ENCODE data around the gene ROBO1.

The ROBO1 gene

GRCh38 chr3:78977073-78977472 is 790.7 kb downstream of the ROBO1 start:
- DNase-seq = no peak
- Mint-ChIP-seq H3K9me3 (peaks cover 4% of the 10 kb centered on the region), H3K4me1 (no peaks in the 10 kb centered on the region), H3K27me3 (no peaks in the 10 kb centered on the region), H3K27ac (no peak overlapping the region), H3K36me3 (ENCODE audit: low read depth) (no peaks in the 10 kb centered on the region), H3K4me3 (no peak overlapping the region)
- no peak for ATAC-seq

- H3K9me3 Mint-ChIP-seq = peaks cover 4% of the 10 kb centered on the region
- no peaks in the 10 kb centered on the region for H3K27me3 Mint-ChIP-seq
- no peak overlapping the region for H3K27ac Mint-ChIP-seq
- ATAC-seq (no peak), DNase-seq (no peak)
- H3K4me1 Mint-ChIP-seq = no peaks in the 10 kb centered on the region
- no peaks in the 10 kb centered on the region for H3K36me3 Mint-ChIP-seq (ENCODE audit: low read depth)
- no peak overlapping the region for H3K4me3 Mint-ChIP-seq
Measured at GRCh38 chr3:78976200-78976599, 791.6 kb downstream of the ROBO1 start.

GRCh38 chr3:78974181-78974790 is 793.5 kb downstream of the ROBO1 start:
- no peak for ATAC-seq

GRCh38 chr3:78972617-78973301 is 795.0 kb downstream of the ROBO1 start:
- Mint-ChIP-seq H3K36me3 (ENCODE audit: low read depth) (no peaks in the 10 kb centered on the region), H3K4me3 (no peak overlapping the region), H3K9me3 (peaks cover 4% of the 10 kb centered on the region), H3K27ac (no peak overlapping the region), H3K27me3 (no peaks in the 10 kb centered on the region), H3K4me1 (no peaks in the 10 kb centered on the region)
- no peak for DNase-seq
- no peak for ATAC-seq

More at GRCh38 chr3:78974181-78974790, 793.5 kb downstream of the ROBO1 start:
- DNase-seq = no peak
- Mint-ChIP-seq H3K27me3 (no peaks in the 10 kb centered on the region), H3K9me3 (peaks cover 4% of the 10 kb centered on the region), H3K4me3 (no peak overlapping the region), H3K36me3 (ENCODE audit: low read depth) (no peaks in the 10 kb centered on the region), H3K4me1 (no peaks in the 10 kb centered on the region), H3K27ac (no peak overlapping the region)

GRCh38 chr3:78970656-78971055 is 797.1 kb downstream of the ROBO1 start:
- peaks cover 4% of the 10 kb centered on the region for H3K9me3 Mint-ChIP-seq
- no peaks in the 10 kb centered on the region for H3K27me3 Mint-ChIP-seq
- H3K27ac Mint-ChIP-seq = no peak overlapping the region
- H3K36me3 Mint-ChIP-seq (ENCODE audit: low read depth) = no peaks in the 10 kb centered on the region
- ATAC-seq (no peak), DNase-seq (no peak)
- H3K4me1 Mint-ChIP-seq = no peaks in the 10 kb centered on the region
- no peak overlapping the region for H3K4me3 Mint-ChIP-seq

- no peaks in the 10 kb centered on the region for H3K4me1 Mint-ChIP-seq
- H3K27me3 Mint-ChIP-seq = no peaks in the 10 kb centered on the region
- H3K27ac Mint-ChIP-seq = no peak overlapping the region
- H3K36me3 Mint-ChIP-seq (ENCODE audit: low read depth) = no peaks in the 10 kb centered on the region
- no peak for DNase-seq
- peaks cover 4% of the 10 kb centered on the region for H3K9me3 Mint-ChIP-seq
- ATAC-seq = no peak
- no peak overlapping the region for H3K4me3 Mint-ChIP-seq
Measured at GRCh38 chr3:78969483-78969882, 798.3 kb downstream of the ROBO1 start.

- Mint-ChIP-seq H3K4me1 (no peaks in the 10 kb centered on the region), H3K27ac (no peak overlapping the region), H3K4me3 (no peak overlapping the region), H3K9me3 (peaks cover 5% of the 10 kb centered on the region), H3K27me3 (no peaks in the 10 kb centered on the region), H3K36me3 (ENCODE audit: low read depth) (no peaks in the 10 kb centered on the region)
- DNase-seq = no peak
- no peak for ATAC-seq
Measured at GRCh38 chr3:78967061-78967460, 800.7 kb downstream of the ROBO1 start.

- no peaks in the 10 kb centered on the region for H3K4me1 Mint-ChIP-seq
- no peaks in the 10 kb centered on the region for H3K27me3 Mint-ChIP-seq
- no peak overlapping the region for H3K4me3 Mint-ChIP-seq
- no peak for ATAC-seq
- DNase-seq = no peak
- no peak overlapping the region for H3K27ac Mint-ChIP-seq
- H3K36me3 Mint-ChIP-seq (ENCODE audit: low read depth) = no peaks in the 10 kb centered on the region
- H3K9me3 Mint-ChIP-seq = peaks cover 7% of the 10 kb centered on the region
Measured at GRCh38 chr3:78963771-78964170, 804.0 kb downstream of the ROBO1 start.

- Mint-ChIP-seq H3K9me3 (peaks cover 4% of the 10 kb centered on the region), H3K4me3 (no peak overlapping the region), H3K27ac (no peak overlapping the region), H3K27me3 (no peaks in the 10 kb centered on the region), H3K36me3 (ENCODE audit: low read depth) (no peaks in the 10 kb centered on the region), H3K4me1 (no peaks in the 10 kb centered on the region)
- ATAC-seq = no peak
- DNase-seq = no peak
Measured at GRCh38 chr3:78957456-78957855, 810.3 kb downstream of the ROBO1 start.

- no peak for ATAC-seq
- no peak for DNase-seq
- Mint-ChIP-seq H3K27ac (no peak overlapping the region), H3K36me3 (ENCODE audit: low read depth) (no peaks in the 10 kb centered on the region), H3K9me3 (peaks cover 7% of the 10 kb centered on the region), H3K27me3 (no peaks in the 10 kb centered on the region), H3K4me1 (no peaks in the 10 kb centered on the region), H3K4me3 (no peak overlapping the region)
Measured at GRCh38 chr3:78951342-78951945, 816.4 kb downstream of the ROBO1 start.

GRCh38 chr3:78941587-78941986 is 826.2 kb downstream of the ROBO1 start:
- no peak overlapping the region for H3K4me3 Mint-ChIP-seq
- H3K9me3 Mint-ChIP-seq = peaks cover 20% of the 10 kb centered on the region
- H3K27ac Mint-ChIP-seq = no peak overlapping the region
- H3K27me3 Mint-ChIP-seq = no peaks in the 10 kb centered on the region
- ATAC-seq = no peak
- no peak for DNase-seq
- no peaks in the 10 kb centered on the region for H3K4me1 Mint-ChIP-seq
- H3K36me3 Mint-ChIP-seq (ENCODE audit: low read depth) = no peaks in the 10 kb centered on the region

GRCh38 chr3:78940626-78941025 is 827.2 kb downstream of the ROBO1 start:
- Mint-ChIP-seq H3K9me3 (peaks cover 14% of the 10 kb centered on the region), H3K27ac (no peak overlapping the region), H3K36me3 (ENCODE audit: low read depth) (no peaks in the 10 kb centered on the region), H3K4me3 (no peak overlapping the region), H3K27me3 (no peaks in the 10 kb centered on the region), H3K4me1 (no peaks in the 10 kb centered on the region)
- no peak for DNase-seq
- ATAC-seq = no peak

- no peaks in the 10 kb centered on the region for H3K27me3 Mint-ChIP-seq
- no peak for DNase-seq
- peaks cover 10% of the 10 kb centered on the region for H3K9me3 Mint-ChIP-seq
- no peak for ATAC-seq
- H3K4me1 Mint-ChIP-seq = no peaks in the 10 kb centered on the region
- H3K4me3 Mint-ChIP-seq = no peak overlapping the region
- H3K36me3 Mint-ChIP-seq (ENCODE audit: low read depth) = no peaks in the 10 kb centered on the region
- H3K27ac Mint-ChIP-seq = no peak overlapping the region
Measured at GRCh38 chr3:78940128-78940527, 827.7 kb downstream of the ROBO1 start.

- DNase-seq (no peak), ATAC-seq (no peak)
- H3K27ac Mint-ChIP-seq = no peak overlapping the region
- no peak overlapping the region for H3K4me3 Mint-ChIP-seq
- H3K36me3 Mint-ChIP-seq (ENCODE audit: low read depth) = no peaks in the 10 kb centered on the region
- peaks cover 10% of the 10 kb centered on the region for H3K9me3 Mint-ChIP-seq
- no peaks in the 10 kb centered on the region for H3K27me3 Mint-ChIP-seq
- no peaks in the 10 kb centered on the region for H3K4me1 Mint-ChIP-seq
Measured at GRCh38 chr3:78937475-78937874, 830.3 kb downstream of the ROBO1 start.

GRCh38 chr3:78927759-78928158 is 840.0 kb downstream of the ROBO1 start:
- DNase-seq = no peak

More at GRCh38 chr3:78927759-78928158, 840.0 kb downstream of the ROBO1 start:
- H3K27ac Mint-ChIP-seq = no peak overlapping the region
- H3K4me1 Mint-ChIP-seq = no peaks in the 10 kb centered on the region
- H3K4me3 Mint-ChIP-seq = no peak overlapping the region
- no peak for ATAC-seq
- no peaks in the 10 kb centered on the region for H3K27me3 Mint-ChIP-seq
- no peaks in the 10 kb centered on the region for H3K36me3 Mint-ChIP-seq (ENCODE audit: low read depth)
- peaks cover 4% of the 10 kb centered on the region for H3K9me3 Mint-ChIP-seq
